HepG2 (cell line): Measurements from ENCODE around the gene LRRC3. TPM values are rescaled to one million over a fixed set of nuclear protein-coding genes. Genes with fewer than 3 reads are reported as not detected.

ENCODE experiments used
- AHR ChIP-seq: IDR thresholded peaks from 2 replicates; pipeline ENCODE4 v1.6.1; 2018; ENCODE audit warnings: missing genetic modification reagents, missing compliant biosample characterization
- CHD2 ChIP-seq: IDR thresholded peaks from 2 replicates; pipeline ENCODE4 v1.6.1; 2011; ENCODE audit warnings: low read depth, low read length, improper control_type of control experiment
- HNRNPLL ChIP-seq: fragments of 200-400 bp; formaldehyde crosslinking; IDR thresholded peaks from 2 replicates; pipeline ENCODE4 v1.6.1; 2017; ENCODE audit warnings: mild to moderate bottlenecking, low read depth, low read length; ENCODE audit not compliant: poor library complexity, severe bottlenecking
- NBN ChIP-seq: fragments of 450-650 bp; conservative IDR thresholded peaks from 2 replicates; pipeline ENCODE4 v1.6.1; 2017
- PHF5A ChIP-seq: IDR thresholded peaks from one replicate; pipeline ENCODE4 v1.6.1; 2018; ENCODE audit warnings: low read depth, missing genetic modification reagents; ENCODE audit not compliant: unreplicated experiment
- POLR2AphosphoS2 ChIP-seq: IDR thresholded peaks from 2 replicates; pipeline ENCODE4 v1.6.1; 2011; ENCODE audit warnings: low read depth, low read length, improper control_type of control experiment
- REL ChIP-seq: sonication (generic); formaldehyde crosslinking; conservative IDR thresholded peaks from 2 replicates; pipeline ENCODE4 v1.8.0; 2022; ENCODE audit warnings: mild to moderate bottlenecking, missing genetic modification reagents, moderate library complexity
- SMAD3 ChIP-seq: sonication (generic); formaldehyde crosslinking; IDR thresholded peaks from 2 replicates; pipeline ENCODE4 v1.4.0; 2020; ENCODE audit warnings: missing genetic modification reagents
- ZFP82 ChIP-seq: sonication (generic); formaldehyde crosslinking; IDR thresholded peaks from 2 replicates; pipeline ENCODE4 v1.5.1; 2020; ENCODE audit warnings: mild to moderate bottlenecking, missing genetic modification reagents, borderline replicate concordance
- ZNF451 ChIP-seq: sonication (generic); formaldehyde crosslinking; IDR thresholded peaks from 2 replicates; pipeline ENCODE4 v1.5.0; 2020; ENCODE audit warnings: mild to moderate bottlenecking, missing genetic modification reagents
- ZNF616 ChIP-seq: sonication (generic); formaldehyde crosslinking; IDR thresholded peaks from 2 replicates; pipeline ENCODE4 v1.5.0; 2020; ENCODE audit warnings: low read depth, mild to moderate bottlenecking, missing genetic modification reagents
- ZNF816 ChIP-seq: sonication (generic); formaldehyde crosslinking; IDR thresholded peaks from 2 replicates; pipeline ENCODE4 v1.8.0; 2022; ENCODE audit warnings: missing genetic modification reagents, mild to moderate bottlenecking, borderline replicate concordance
- ZNF891 ChIP-seq: sonication (generic); formaldehyde crosslinking; IDR thresholded peaks from 2 replicates; pipeline ENCODE4 v1.5.0; 2020; ENCODE audit warnings: mild to moderate bottlenecking, missing genetic modification reagents
- ZZZ3 ChIP-seq: sonication (generic); formaldehyde crosslinking; IDR thresholded peaks from 2 replicates; pipeline ENCODE4 v1.4.0; 2020; ENCODE audit warnings: missing genetic modification reagents, mild to moderate bottlenecking, borderline replicate concordance
- polyA plus RNA-seq, 8 experiments: library from polyadenylated mRNA; depleted of rRNA in 3 of 8; stranded (reverse) in 7 of 8; unstranded in 1 of 8; fragments of >200 nt; fragmentation: Illumina TruSeq in 4 of 8; extraction: Trizol in 4 of 8; gene quantifications; 2 replicates each; pipeline versions ENCODE4 v1.2.1 to v1.2.3, GENCODE V29; 2011 to 2016; ENCODE audit warnings: low read depth in 4 of 8, missing spikeins in 1 of 8, mixed read lengths in 1 of 8; ENCODE audit not compliant: insufficient read depth in 1 of 8
- total RNA-seq, 5 experiments: library from RNA; depleted of rRNA; stranded (reverse); fragments of >200 nt; fragmentation: Illumina TruSeq; extraction: Trizol; gene quantifications; 2 replicates each; pipeline ENCODE4 v1.2.3, GENCODE V29; 2016; ENCODE audit warnings: low read depth in 1 of 5
- TF ChIP-seq, protein P1 (sequence below), 2 experiments: sonication (generic) in 1 of 2; formaldehyde crosslinking in 1 of 2; IDR thresholded peaks; 2 replicates each; pipeline versions ENCODE4 v1.6.1 to v1.9.0; 2014 to 2022; ENCODE audit warnings: antibody characterized with exemption in 1 of 2, borderline replicate concordance in 1 of 2, inconsistent platforms in 1 of 2, low read depth in 1 of 2, missing genetic modification reagents in 1 of 2
- TF ChIP-seq, protein P2 (sequence below): sonication (generic); formaldehyde crosslinking; IDR thresholded peaks from 2 replicates; pipeline ENCODE4 v1.4.0; 2020; ENCODE audit warnings: mild to moderate bottlenecking, missing genetic modification reagents
- TF ChIP-seq, protein P3 (sequence below): sonication (generic); formaldehyde crosslinking; IDR thresholded peaks from 2 replicates; pipeline ENCODE4 v1.4.0; 2020; ENCODE audit warnings: mild to moderate bottlenecking, missing genetic modification reagents, borderline replicate concordance

Gene LRRC3
- total and polyA plus RNA-seq, 2 of the 13 experiments (the other 11 are each of a cell fraction or from before 2014, with no cell fraction given): 4.8 to 16.5 TPM

DNA sequence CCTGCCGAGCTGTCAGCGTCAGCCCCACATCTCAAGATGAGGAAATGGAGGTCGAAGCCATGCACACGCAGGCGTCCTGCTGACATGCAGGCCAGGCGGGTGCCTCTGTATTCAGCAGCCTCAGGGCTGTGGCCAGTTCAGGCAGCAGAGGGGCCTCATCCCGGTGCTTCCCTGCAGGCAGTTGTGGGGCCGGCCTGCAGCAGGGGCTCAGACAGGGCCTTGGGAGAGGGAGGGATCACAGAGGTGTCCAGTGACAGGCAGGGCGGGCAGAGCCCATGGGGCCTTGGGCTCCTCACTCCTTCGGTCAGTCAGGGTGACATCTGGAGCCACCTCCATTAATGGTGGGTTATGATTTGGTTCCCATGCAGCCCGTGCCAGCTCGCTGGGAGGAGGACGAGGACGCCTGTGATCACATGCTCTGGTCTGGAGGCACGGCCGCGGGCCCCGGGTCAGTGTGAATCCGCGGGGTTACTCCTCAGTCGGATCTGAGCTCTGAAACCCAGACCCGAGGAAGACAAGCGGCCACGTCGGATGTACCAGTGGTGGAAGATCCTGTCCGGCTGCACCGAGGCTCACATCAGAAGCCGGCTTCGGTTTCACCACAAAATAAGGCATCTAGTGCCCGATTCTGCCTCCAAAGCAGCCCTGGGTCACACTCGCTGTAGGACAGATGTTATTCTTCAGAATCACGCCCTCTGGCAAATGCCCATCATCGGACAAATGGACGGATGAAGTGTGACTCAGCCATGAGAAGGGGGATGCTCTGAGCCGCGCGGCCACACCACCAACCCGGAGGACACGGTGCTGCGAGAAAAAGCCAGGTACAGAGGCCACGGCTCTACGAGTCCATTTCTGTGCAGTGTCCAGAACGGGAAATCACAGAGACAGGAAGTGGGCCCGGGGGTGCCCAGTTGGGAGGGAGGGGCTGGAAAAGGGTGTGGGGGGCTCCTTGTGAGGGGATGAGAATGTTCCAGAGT is 51.3 kb downstream of the LRRC3 start (continued):
- no peak for TF ChIP-seq CHD2
- TF ChIP-seq, protein P1, sequence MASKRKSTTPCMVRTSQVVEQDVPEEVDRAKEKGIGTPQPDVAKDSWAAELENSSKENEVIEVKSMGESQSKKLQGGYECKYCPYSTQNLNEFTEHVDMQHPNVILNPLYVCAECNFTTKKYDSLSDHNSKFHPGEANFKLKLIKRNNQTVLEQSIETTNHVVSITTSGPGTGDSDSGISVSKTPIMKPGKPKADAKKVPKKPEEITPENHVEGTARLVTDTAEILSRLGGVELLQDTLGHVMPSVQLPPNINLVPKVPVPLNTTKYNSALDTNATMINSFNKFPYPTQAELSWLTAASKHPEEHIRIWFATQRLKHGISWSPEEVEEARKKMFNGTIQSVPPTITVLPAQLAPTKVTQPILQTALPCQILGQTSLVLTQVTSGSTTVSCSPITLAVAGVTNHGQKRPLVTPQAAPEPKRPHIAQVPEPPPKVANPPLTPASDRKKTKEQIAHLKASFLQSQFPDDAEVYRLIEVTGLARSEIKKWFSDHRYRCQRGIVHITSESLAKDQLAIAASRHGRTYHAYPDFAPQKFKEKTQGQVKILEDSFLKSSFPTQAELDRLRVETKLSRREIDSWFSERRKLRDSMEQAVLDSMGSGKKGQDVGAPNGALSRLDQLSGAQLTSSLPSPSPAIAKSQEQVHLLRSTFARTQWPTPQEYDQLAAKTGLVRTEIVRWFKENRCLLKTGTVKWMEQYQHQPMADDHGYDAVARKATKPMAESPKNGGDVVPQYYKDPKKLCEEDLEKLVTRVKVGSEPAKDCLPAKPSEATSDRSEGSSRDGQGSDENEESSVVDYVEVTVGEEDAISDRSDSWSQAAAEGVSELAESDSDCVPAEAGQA (IDR thresholded peaks at IDR 0.05; ENCODE audit: low read depth): no peak
- TF ChIP-seq, protein P1 (CRISPR knock-in tag; IDR thresholded peaks at IDR 0.05; ENCODE audit: borderline replicate concordance): no peak
- 0 out of 2 replicates have a peak, but pooled peaks have one; percentile 29 for TF ChIP-seq ZNF891
- TF ChIP-seq, protein P2, sequence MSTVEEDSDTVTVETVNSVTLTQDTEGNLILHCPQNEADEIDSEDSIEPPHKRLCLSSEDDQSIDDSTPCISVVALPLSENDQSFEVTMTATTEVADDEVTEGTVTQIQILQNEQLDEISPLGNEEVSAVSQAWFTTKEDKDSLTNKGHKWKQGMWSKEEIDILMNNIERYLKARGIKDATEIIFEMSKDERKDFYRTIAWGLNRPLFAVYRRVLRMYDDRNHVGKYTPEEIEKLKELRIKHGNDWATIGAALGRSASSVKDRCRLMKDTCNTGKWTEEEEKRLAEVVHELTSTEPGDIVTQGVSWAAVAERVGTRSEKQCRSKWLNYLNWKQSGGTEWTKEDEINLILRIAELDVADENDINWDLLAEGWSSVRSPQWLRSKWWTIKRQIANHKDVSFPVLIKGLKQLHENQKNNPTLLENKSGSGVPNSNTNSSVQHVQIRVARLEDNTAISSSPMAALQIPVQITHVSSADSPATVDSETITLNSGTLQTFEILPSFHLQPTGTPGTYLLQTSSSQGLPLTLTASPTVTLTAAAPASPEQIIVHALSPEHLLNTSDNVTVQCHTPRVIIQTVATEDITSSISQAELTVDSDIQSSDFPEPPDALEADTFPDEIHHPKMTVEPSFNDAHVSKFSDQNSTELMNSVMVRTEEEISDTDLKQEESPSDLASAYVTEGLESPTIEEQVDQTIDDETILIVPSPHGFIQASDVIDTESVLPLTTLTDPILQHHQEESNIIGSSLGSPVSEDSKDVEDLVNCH (CRISPR knock-in tag): no peak
- no peak for TF ChIP-seq ZZZ3
- no peak for TF ChIP-seq NBN
- TF ChIP-seq ZNF816 (CRISPR knock-in tag): no peak
- TF ChIP-seq SMAD3: no peak
- peak; percentile 27 for TF ChIP-seq HNRNPLL
- TF ChIP-seq REL (CRISPR knock-in tag): no peak; the same call in 1 of the 2 replicates
- TF ChIP-seq AHR (CRISPR knock-in tag): no peak
- no peak for TF ChIP-seq POLR2AphosphoS2
- no peak for TF ChIP-seq PHF5A (CRISPR knock-in tag)
- no peak for TF ChIP-seq ZNF451 (CRISPR knock-in tag)
- TF ChIP-seq, protein P3, sequence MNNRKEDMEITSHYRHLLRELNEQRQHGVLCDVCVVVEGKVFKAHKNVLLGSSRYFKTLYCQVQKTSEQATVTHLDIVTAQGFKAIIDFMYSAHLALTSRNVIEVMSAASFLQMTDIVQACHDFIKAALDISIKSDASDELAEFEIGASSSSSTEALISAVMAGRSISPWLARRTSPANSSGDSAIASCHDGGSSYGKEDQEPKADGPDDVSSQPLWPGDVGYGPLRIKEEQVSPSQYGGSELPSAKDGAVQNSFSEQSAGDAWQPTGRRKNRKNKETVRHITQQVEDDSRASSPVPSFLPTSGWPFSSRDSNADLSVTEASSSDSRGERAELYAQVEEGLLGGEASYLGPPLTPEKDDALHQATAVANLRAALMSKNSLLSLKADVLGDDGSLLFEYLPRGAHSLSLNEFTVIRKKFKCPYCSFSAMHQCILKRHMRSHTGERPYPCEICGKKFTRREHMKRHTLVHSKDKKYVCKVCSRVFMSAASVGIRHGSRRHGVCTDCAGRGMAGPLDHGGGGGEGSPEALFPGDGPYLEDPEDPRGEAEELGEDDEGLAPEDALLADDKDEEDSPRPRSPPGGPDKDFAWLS (CRISPR knock-in tag): no peak
- TF ChIP-seq ZNF616 (CRISPR knock-in tag): no peak
- TF ChIP-seq ZFP82 (CRISPR knock-in tag): no peak
